Chondrocyte (in vitro differentiated cells): ENCODE data around the gene MYRIP. TPM values are rescaled to one million over a fixed set of nuclear protein-coding genes. Genes with fewer than 3 reads are reported as not detected.

Experiments
- DNase-seq: peaks from one replicate; pipeline ENCODE4 v3.0.0; 2021; ENCODE audit warnings: mixed read lengths, low spot score
- H3K27ac Mint-ChIP-seq: one replicate; pipeline ENCODE4 v1.8.0; 2021; ENCODE audit warnings: mild to moderate bottlenecking, moderate library complexity, mixed read lengths; ENCODE audit not compliant: unreplicated experiment
- H3K27me3 Mint-ChIP-seq: 2 replicates; pipeline ENCODE4 v1.8.0; 2021; ENCODE audit warnings: low read depth, mixed read lengths
- H3K36me3 Mint-ChIP-seq: 2 replicates; pipeline ENCODE4 v1.8.0; 2021; ENCODE audit warnings: low read depth, mixed read lengths
- H3K4me1 Mint-ChIP-seq: 2 replicates; pipeline ENCODE4 v1.8.0; 2021; ENCODE audit warnings: low read depth, mild to moderate bottlenecking, mixed read lengths
- H3K4me3 Mint-ChIP-seq: one replicate; pipeline ENCODE4 v1.8.0; 2021; ENCODE audit warnings: mild to moderate bottlenecking, moderate library complexity, mixed read lengths; ENCODE audit not compliant: unreplicated experiment
- H3K9me3 Mint-ChIP-seq: 2 replicates; pipeline ENCODE4 v1.8.0; 2021; ENCODE audit warnings: low read depth, mixed read lengths
- CTCF ChIP-seq: fragments of 200-600 bp; sonication (generic); IDR thresholded peaks from 2 replicates; pipeline ENCODE4 v1.5.0; 2021; ENCODE audit warnings: antibody characterized with exemption, mild to moderate bottlenecking, moderate library complexity
- total RNA-seq: library from RNA; stranded (reverse); gene quantifications from 3 replicates; pipeline ENCODE4 v1.2.1, GENCODE V29; 2021

MYRIP gene
- total RNA-seq, 1 donor from 2014 or later: 0.12 TPM

DNA sequence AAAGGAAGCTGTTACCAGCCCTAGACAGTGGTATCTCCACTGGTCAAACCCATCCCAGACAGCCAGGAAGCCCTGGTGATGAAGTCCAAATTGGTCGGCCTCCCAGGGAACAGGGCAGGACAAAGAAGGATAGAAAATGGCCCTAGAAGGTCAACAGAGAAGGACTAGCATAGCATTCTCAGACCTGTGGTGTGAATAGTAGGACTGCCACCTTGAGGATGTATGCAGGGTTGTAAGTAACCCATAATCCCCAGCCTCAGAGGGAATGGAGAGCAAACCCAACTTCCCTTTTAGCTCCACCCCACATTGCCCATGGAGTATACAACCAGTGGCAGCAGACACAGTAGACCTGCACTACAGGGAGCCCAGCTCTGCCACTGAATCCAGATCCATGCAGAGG, 431.5 kb downstream of the MYRIP start:
- H3K9me3 Mint-ChIP-seq: peaks cover 4% of the 10 kb centered on the region
- no peak for DNase-seq
- H3K27me3 Mint-ChIP-seq: no peaks in the 10 kb centered on the region
- no peak overlapping the region for H3K27ac Mint-ChIP-seq
- no peaks in the 10 kb centered on the region for H3K36me3 Mint-ChIP-seq
- no peak for TF ChIP-seq CTCF
- H3K4me3 Mint-ChIP-seq: no peak overlapping the region
- no peaks in the 10 kb centered on the region for H3K4me1 Mint-ChIP-seq

GRCh38 chr3:40242216-40242615, 432.8 kb downstream of the MYRIP start:
- Mint-ChIP-seq H3K4me1 (no peaks in the 10 kb centered on the region), H3K9me3 (peaks cover 4% of the 10 kb centered on the region), H3K4me3 (no peak overlapping the region), H3K36me3 (no peaks in the 10 kb centered on the region), H3K27ac (no peak overlapping the region), H3K27me3 (no peaks in the 10 kb centered on the region)
- DNase-seq: no peak
- no peak for TF ChIP-seq CTCF

DNA sequence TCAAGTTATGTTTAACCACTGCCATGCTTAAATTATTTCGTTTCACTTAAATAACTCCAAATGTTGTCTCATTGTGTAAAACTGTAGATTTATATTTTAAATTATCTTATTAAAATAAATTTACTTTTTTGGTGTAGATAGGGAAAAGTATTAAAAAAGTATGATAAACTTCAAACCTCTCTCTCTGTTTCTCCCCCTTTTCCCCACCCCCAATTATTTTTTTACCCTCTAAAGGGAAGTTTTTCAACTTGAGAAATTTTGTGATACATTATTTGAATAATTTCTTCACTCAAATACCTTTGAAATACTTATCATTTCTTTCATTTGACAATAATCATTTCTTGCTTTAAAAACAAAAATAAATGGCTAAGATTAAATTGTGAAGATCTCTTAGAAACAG, 433.2 kb downstream of the MYRIP start:
- no peak overlapping the region for H3K27ac Mint-ChIP-seq
- H3K4me3 Mint-ChIP-seq: no peak overlapping the region
- peaks cover 4% of the 10 kb centered on the region for H3K9me3 Mint-ChIP-seq
- TF ChIP-seq CTCF: no peak
- no peaks in the 10 kb centered on the region for H3K36me3 Mint-ChIP-seq
- no peaks in the 10 kb centered on the region for H3K27me3 Mint-ChIP-seq
- H3K4me1 Mint-ChIP-seq: no peaks in the 10 kb centered on the region
- no peak for DNase-seq

DNA sequence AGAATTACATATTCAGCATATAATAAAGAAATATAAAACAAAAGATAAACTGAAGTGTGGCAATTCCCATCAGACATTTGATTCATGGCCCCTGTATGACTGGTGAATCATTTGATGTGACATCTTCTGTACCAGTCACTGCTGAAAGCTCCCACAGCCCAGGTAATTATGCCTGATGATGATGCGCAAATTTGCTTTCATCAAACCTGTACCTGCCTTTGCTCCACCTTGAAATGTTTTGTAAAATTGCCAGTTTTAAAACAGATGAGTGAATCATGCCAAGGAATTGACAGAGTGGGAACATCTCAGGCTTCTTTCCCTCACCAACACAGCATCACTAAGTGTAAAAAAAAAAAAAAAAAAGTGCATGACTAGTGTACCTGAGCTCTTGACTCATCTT, 433.6 kb downstream of the MYRIP start:
- no peaks in the 10 kb centered on the region for H3K36me3 Mint-ChIP-seq
- no peaks in the 10 kb centered on the region for H3K27me3 Mint-ChIP-seq

GRCh38 chr3:40247714-40248454, 438.5 kb downstream of the MYRIP start:
- H3K27ac Mint-ChIP-seq: no peak overlapping the region
- H3K4me3 Mint-ChIP-seq: no peak overlapping the region
- no peaks in the 10 kb centered on the region for H3K4me1 Mint-ChIP-seq
- no peaks in the 10 kb centered on the region for H3K27me3 Mint-ChIP-seq
- no peak for TF ChIP-seq CTCF
- no peaks in the 10 kb centered on the region for H3K36me3 Mint-ChIP-seq
- no peaks in the 10 kb centered on the region for H3K9me3 Mint-ChIP-seq
- DNase-seq: no peak

More for the DNA sequence above, 433.6 kb downstream of the MYRIP start:
- Mint-ChIP-seq H3K4me1 (no peaks in the 10 kb centered on the region), H3K27ac (no peak overlapping the region), H3K4me3 (no peak overlapping the region), H3K9me3 (peaks cover 4% of the 10 kb centered on the region)
- no peak for TF ChIP-seq CTCF
- no peak for DNase-seq
